LNCaP clone FGC (cell line): Measurements from ENCODE around the gene TTLL3.

ENCODE experiments used
- DNase-seq: peaks from one replicate; pipeline ENCODE4 v3.0.0-alpha.2; 2011; ENCODE audit warnings: low read depth
- H3K4me3 ChIP-seq: 2 replicates; pipeline ENCODE4 v1.5.1; 2011; ENCODE audit warnings: mild to moderate bottlenecking, low read depth, low read length, control low read depth
- TF ChIP-seq, protein P1 (sequence below): IDR thresholded peaks from 2 replicates; pipeline ENCODE4 v1.5.1; 2012; ENCODE audit warnings: mild to moderate bottlenecking; ENCODE audit not compliant: control insufficient read depth, insufficient read depth; ENCODE audit errors: extremely low read depth

The TTLL3 gene

GRCh38 chr3:9881441-9881840 lies 71.4 kb downstream of the TTLL3 start:
- TF ChIP-seq, protein P1, sequence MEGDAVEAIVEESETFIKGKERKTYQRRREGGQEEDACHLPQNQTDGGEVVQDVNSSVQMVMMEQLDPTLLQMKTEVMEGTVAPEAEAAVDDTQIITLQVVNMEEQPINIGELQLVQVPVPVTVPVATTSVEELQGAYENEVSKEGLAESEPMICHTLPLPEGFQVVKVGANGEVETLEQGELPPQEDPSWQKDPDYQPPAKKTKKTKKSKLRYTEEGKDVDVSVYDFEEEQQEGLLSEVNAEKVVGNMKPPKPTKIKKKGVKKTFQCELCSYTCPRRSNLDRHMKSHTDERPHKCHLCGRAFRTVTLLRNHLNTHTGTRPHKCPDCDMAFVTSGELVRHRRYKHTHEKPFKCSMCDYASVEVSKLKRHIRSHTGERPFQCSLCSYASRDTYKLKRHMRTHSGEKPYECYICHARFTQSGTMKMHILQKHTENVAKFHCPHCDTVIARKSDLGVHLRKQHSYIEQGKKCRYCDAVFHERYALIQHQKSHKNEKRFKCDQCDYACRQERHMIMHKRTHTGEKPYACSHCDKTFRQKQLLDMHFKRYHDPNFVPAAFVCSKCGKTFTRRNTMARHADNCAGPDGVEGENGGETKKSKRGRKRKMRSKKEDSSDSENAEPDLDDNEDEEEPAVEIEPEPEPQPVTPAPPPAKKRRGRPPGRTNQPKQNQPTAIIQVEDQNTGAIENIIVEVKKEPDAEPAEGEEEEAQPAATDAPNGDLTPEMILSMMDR = no peak
- no peak overlapping the region for H3K4me3 ChIP-seq
- no peak for DNase-seq

GRCh38 chr3:9883706-9884554 lies 73.9 kb downstream of the TTLL3 start:
- TF ChIP-seq, protein P1 = no peak
- H3K4me3 ChIP-seq = no peak overlapping the region
- DNase-seq = no peak

- TF ChIP-seq, protein P1 = no peak
- H3K4me3 ChIP-seq = no peak overlapping the region
- DNase-seq = no peak
These were observed 74.6 kb downstream of the TTLL3 start for GRCh38 chr3:9884555-9885165.
